SK-N-SH (cell line): ENCODE measurements around the gene PARD3. TPM values are rescaled to one million over a fixed set of nuclear protein-coding genes. Genes with fewer than 3 reads are reported as not detected.

Experiments
- CTCF ChIA-PET: fragments of 300-600, 350-600 bp; formaldehyde crosslinking; extraction: SDS; loops from one replicate; lab custom pipeline; 2021; lab: Yijun Ruan, JAX
- POLR2A ChIA-PET: fragments of 350-600 bp; sonication (Branson Sonifier 250); formaldehyde crosslinking; extraction: SDS; loops from one replicate; lab custom pipeline; 2020; ENCODE audit warnings: antibody characterized with exemption, inconsistent platforms; lab: Yijun Ruan, JAX
- DNase-seq: peaks from one replicate; pipeline ENCODE4 v3.0.0; 2012
- H2AFZ ChIP-seq: fragments of 200-600 bp; sonication (generic); 2 replicates; pipeline ENCODE4 v1.8.1; 2016; ENCODE audit warnings: antibody characterized with exemption, mild to moderate bottlenecking, low read depth
- H3F3A ChIP-seq: fragments of 200-600 bp; sonication (generic); replicated peaks from 2 replicates; pipeline ENCODE3; 2016; ENCODE audit warnings: antibody characterized with exemption, mild to moderate bottlenecking; ENCODE audit not compliant: insufficient read depth
- H3K27ac ChIP-seq, 2 experiments: fragments of 200-500 bp in 1 of 2; fragments of 200-600 bp in 1 of 2; sonication (Bioruptor generic) in 1 of 2; sonication (generic), shearing (Covaris generic) in 1 of 2; 2 replicates each; pipeline versions ENCODE4 v1.5.1 to v1.6.1; 2014 to 2016; ENCODE audit warnings: low read depth in 2 of 2, inconsistent platforms in 1 of 2, low read length in 1 of 2, mild to moderate bottlenecking in 1 of 2, mixed read lengths in 1 of 2
- H3K27me3 ChIP-seq: fragments of 200-600 bp; sonication (generic), shearing (Covaris generic); 2 replicates; pipeline ENCODE4 v1.6.1; 2016; ENCODE audit warnings: mixed run types; ENCODE audit not compliant: insufficient read depth
- H3K36me3 ChIP-seq, 2 experiments: fragments of 200-500 bp in 1 of 2; fragments of 200-600 bp in 1 of 2; sonication (Bioruptor generic) in 1 of 2; sonication (generic) in 1 of 2; replicated peaks in 1 of 2; 2 replicates each; pipeline versions ENCODE3 to v1.5.1; 2014 to 2016; ENCODE audit warnings: low read length in 1 of 2, mild to moderate bottlenecking in 1 of 2; ENCODE audit not compliant: insufficient read depth in 2 of 2, control insufficient read depth in 1 of 2
- H3K4me1 ChIP-seq, 2 experiments: fragments of 200-500 bp in 1 of 2; fragments of 200-600 bp in 1 of 2; sonication (Bioruptor generic) in 1 of 2; sonication (generic), shearing (Covaris generic) in 1 of 2; 2 replicates each; pipeline versions ENCODE4 v1.5.1 to v1.6.1; 2014 to 2016; ENCODE audit warnings: low read depth in 1 of 2, low read length in 1 of 2, mixed run types in 1 of 2; ENCODE audit not compliant: insufficient read depth in 2 of 2, control insufficient read depth in 1 of 2
- H3K4me2 ChIP-seq: fragments of 200-600 bp; sonication (generic), shearing (Covaris generic); 2 replicates; pipeline ENCODE4 v1.6.1; 2017; ENCODE audit warnings: mixed run types
- H3K4me3 ChIP-seq, 2 experiments: fragments of 200-500 bp in 1 of 2; fragments of 200-600 bp in 1 of 2; sonication (Bioruptor generic) in 1 of 2; sonication (generic), shearing (Covaris generic) in 1 of 2; 2 replicates each; pipeline versions ENCODE4 v1.5.1 to v1.8.1; 2014 to 2016; ENCODE audit warnings: low read depth in 2 of 2, inconsistent platforms in 1 of 2, low read length in 1 of 2, mild to moderate bottlenecking in 1 of 2, mixed read lengths in 1 of 2, moderate library complexity in 1 of 2
- H3K79me2 ChIP-seq: fragments of 200-600 bp; sonication (generic); 2 replicates; pipeline ENCODE4 v1.8.1; 2017; ENCODE audit warnings: mild to moderate bottlenecking; ENCODE audit not compliant: insufficient read depth
- H3K9ac ChIP-seq: fragments of 200-600 bp; sonication (generic); 2 replicates; pipeline ENCODE4 v1.6.1; 2017; ENCODE audit warnings: mixed run types
- H3K9me2 ChIP-seq: fragments of 200-600 bp; sonication (generic); 2 replicates; pipeline ENCODE4 v1.6.1; 2017; ENCODE audit warnings: mixed run types
- H3K9me3 ChIP-seq: fragments of 200-600 bp; sonication (generic); 2 replicates; pipeline ENCODE4 v1.6.1; 2017; ENCODE audit warnings: mixed run types, mild to moderate bottlenecking, moderate library complexity
- H4K20me1 ChIP-seq: fragments of 200-600 bp; sonication (generic); 2 replicates; pipeline ENCODE4 v1.6.1; 2017; ENCODE audit warnings: mild to moderate bottlenecking, mixed run types; ENCODE audit not compliant: insufficient read depth
- CHD2 ChIP-seq: fragments of 150-350 bp; IDR thresholded peaks from 2 replicates; pipeline ENCODE4 v1.6.1; 2018; ENCODE audit warnings: low read length; ENCODE audit not compliant: partially characterized antibody
- EP300 ChIP-seq, 2 experiments: IDR thresholded peaks; 2 replicates each; pipeline versions ENCODE4 v1.4.0 to v1.6.1; 2012; ENCODE audit warnings: borderline replicate concordance in 1 of 2, low read depth in 1 of 2, low read length in 1 of 2
- EZH2phosphoT487 ChIP-seq: fragments of 200-600 bp; sonication (generic); IDR thresholded peaks from 2 replicates; pipeline ENCODE4 v1.6.1; 2017; ENCODE audit warnings: low read depth, mixed run types, mild to moderate bottlenecking, antibody characterized with exemption, moderate library complexity, borderline replicate concordance
- FOSL2 ChIP-seq: IDR thresholded peaks from 2 replicates; pipeline ENCODE4 v1.4.0; 2012; ENCODE audit warnings: low read depth, mild to moderate bottlenecking, moderate library complexity, borderline replicate concordance
- FOXJ3 ChIP-seq: sonication (generic); formaldehyde crosslinking; IDR thresholded peaks from 2 replicates; pipeline ENCODE4 v1.5.1; 2020; ENCODE audit warnings: mild to moderate bottlenecking, missing genetic modification reagents
- GABPA ChIP-seq: IDR thresholded peaks from 2 replicates; pipeline ENCODE4 v1.4.0; 2012; ENCODE audit warnings: low read depth, mild to moderate bottlenecking
- MEF2A ChIP-seq: IDR thresholded peaks from 2 replicates; pipeline ENCODE4 v1.4.0; 2012; ENCODE audit warnings: low read depth, borderline replicate concordance
- MXI1 ChIP-seq: IDR thresholded peaks from 2 replicates; pipeline ENCODE4 v1.6.1; 2012; ENCODE audit warnings: mild to moderate bottlenecking, low read depth, low read length, improper control_type of control experiment
- NRF1 ChIP-seq: IDR thresholded peaks from 2 replicates; pipeline ENCODE4 v1.6.1; 2012; ENCODE audit warnings: low read depth, mild to moderate bottlenecking, low read length
- RAD21 ChIP-seq: IDR thresholded peaks from 2 replicates; pipeline ENCODE4 v1.6.1; 2012; ENCODE audit warnings: mild to moderate bottlenecking, low read length
- RFX5 ChIP-seq: IDR thresholded peaks from 2 replicates; pipeline ENCODE4 v1.6.1; 2012; ENCODE audit warnings: mild to moderate bottlenecking, improper control_type of control experiment, low read length
- SMC3 ChIP-seq: IDR thresholded peaks from 2 replicates; pipeline ENCODE4 v1.6.1; 2012; ENCODE audit warnings: low read depth, low read length, improper control_type of control experiment
- TAF1 ChIP-seq: IDR thresholded peaks from 2 replicates; pipeline ENCODE4 v1.6.1; 2012; ENCODE audit warnings: low read depth, mild to moderate bottlenecking, low read length, moderate library complexity, borderline replicate concordance
- TCF12 ChIP-seq: IDR thresholded peaks from 2 replicates; pipeline ENCODE4 v1.4.0; 2012
- WGBS: methylation state at CpG from one replicate; pipeline ENCODE4 v1.1.6; 2017; ENCODE audit warnings: low lambda C conversion rate; 5-methylcytosine and 5-hydroxymethylcytosine counted together
- polyA plus RNA-seq, 3 experiments: library from polyadenylated mRNA; depleted of rRNA; stranded (reverse); fragments of >200 nt; gene quantifications; 2 replicates each; pipeline ENCODE4 v1.2.3, GENCODE V29; 2012
- TF ChIP-seq, protein P1 (sequence below): IDR thresholded peaks from 2 replicates; pipeline ENCODE4 v1.4.0; 2012; ENCODE audit warnings: low read depth, borderline replicate concordance
- TF ChIP-seq, protein P2 (sequence below): IDR thresholded peaks from 2 replicates; pipeline ENCODE4 v1.4.0; 2012; ENCODE audit warnings: low read depth, borderline replicate concordance
- TF ChIP-seq, protein P3 (sequence below): IDR thresholded peaks from 2 replicates; pipeline ENCODE4; 2012
- TF ChIP-seq, protein P4 (sequence below): IDR thresholded peaks from 2 replicates; pipeline ENCODE4 v1.6.1; 2012; ENCODE audit warnings: mild to moderate bottlenecking, low read depth, low read length, moderate library complexity

Gene PARD3
- polyA plus RNA-seq, 1 of the 3 experiments (the other 2 are of a cell fraction) = 29.4 TPM

DNA sequence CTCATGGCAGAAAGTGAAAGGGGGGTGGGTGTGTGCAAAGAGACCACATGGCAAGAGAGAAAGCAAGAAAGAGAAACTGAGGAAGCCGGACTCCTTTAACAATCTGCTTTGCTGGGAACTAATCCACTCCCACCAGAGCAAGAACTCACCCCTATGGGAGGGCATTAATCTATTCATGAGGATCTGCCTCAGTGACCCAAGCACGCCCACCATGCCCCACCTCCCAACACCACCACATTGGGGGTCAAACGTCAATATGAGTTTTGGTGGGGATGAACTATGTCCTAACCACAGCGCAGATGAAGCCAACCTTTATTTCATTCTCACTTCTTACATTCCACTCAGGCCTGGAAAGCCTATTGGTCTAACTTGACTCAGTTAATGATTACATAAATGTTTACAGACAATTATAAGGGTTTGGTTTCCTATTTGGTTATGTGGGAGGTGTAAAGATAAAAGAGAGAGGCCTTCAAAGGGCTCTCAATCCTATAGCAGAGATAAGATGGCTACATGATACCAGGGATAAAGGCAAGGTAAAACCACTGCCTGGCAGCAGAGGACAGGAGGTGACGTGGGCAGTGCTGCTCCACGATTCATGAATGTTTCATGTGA lies 601.8 kb downstream of the PARD3 start (continued):
- no peak for TF ChIP-seq TAF1
- TF ChIP-seq, all 33 proteins: peak for 0

DNA sequence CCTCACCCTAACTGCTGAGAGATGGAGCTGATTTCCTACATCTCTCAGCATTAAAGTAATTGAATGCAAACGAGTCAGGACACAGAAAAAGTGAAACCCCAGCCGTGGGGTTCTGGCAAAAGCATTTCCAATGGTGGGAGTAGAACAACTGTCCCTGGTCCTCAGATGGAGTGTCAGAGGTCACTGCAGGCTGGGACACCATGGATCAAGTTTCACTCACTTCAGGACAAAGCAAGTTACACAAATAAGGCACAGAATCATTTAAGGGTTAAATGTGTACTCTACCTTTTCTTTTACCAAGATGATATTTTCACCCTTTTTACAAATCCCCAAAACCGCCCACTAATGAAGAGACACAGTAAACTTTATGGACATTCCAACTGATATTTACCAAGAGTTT lies 607.8 kb downstream of the PARD3 start:
- H3K9me3 ChIP-seq = no peaks in the 10 kb centered on the region
- H3K4me2 ChIP-seq = no peak overlapping the region
- H3F3A ChIP-seq = no peaks in the 10 kb centered on the region
- ChIA-PET CTCF (interaction anchor here (1.1 kb wide), 1 partner anchor 18 kb away, joined by 3 read pairs; no protein-coding TSS in a partner anchor), POLR2A (no interaction called here)
- H3K27ac ChIP-seq = no peak overlapping the region
- DNase-seq = no peak
- no peak overlapping the region for H3K4me3 ChIP-seq
- H3K9ac ChIP-seq = no peak overlapping the region
- 91% methylated on average over 3 of the region's 3 CpGs for WGBS
- no peaks in the 10 kb centered on the region for H3K4me1 ChIP-seq
- no peaks in the 10 kb centered on the region for H4K20me1 ChIP-seq
- no peaks in the 10 kb centered on the region for H3K79me2 ChIP-seq
- no peaks in the 10 kb centered on the region for H3K9me2 ChIP-seq
- H3K27me3 ChIP-seq = no peaks in the 10 kb centered on the region
- H2AFZ ChIP-seq = no peak overlapping the region
- TF ChIP-seq TCF12 = no peak
- H3K36me3 ChIP-seq = no peaks in the 10 kb centered on the region

DNA sequence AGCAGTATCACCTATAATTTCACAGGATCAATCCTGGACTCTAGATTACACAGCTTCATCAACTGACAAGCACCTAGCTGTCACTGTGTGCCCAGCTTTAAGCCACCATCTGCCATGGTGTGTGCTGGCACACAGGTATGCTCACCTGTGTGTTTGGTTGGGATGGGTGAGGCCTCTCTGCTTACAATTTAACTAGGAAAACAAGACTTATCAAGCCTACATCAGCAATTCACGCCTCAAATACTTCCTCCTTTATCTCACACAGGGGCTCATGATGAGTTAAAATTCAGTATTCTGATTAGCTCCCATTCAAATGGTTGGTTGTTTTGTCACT lies 608.2 kb downstream of the PARD3 start:
- ChIA-PET CTCF (interaction anchor here (1.1 kb wide), 2 partner anchors 10 to 18 kb away, joined by 3 read pairs; no protein-coding TSS in a partner anchor), POLR2A (no interaction called here)
- Histone ChIP-seq H3K79me2 (no peaks in the 10 kb centered on the region), H3K4me3 (no peak overlapping the region), H3K9me3 (no peaks in the 10 kb centered on the region), H3F3A (no peaks in the 10 kb centered on the region), H3K27ac (no peak overlapping the region), H3K36me3 (no peaks in the 10 kb centered on the region), H3K4me2 (no peak overlapping the region), H2AFZ (no peak overlapping the region), H3K4me1 (no peaks in the 10 kb centered on the region), H3K27me3 (no peaks in the 10 kb centered on the region), H3K9me2 (no peaks in the 10 kb centered on the region), H3K9ac (no peak overlapping the region), H4K20me1 (no peaks in the 10 kb centered on the region)
- 100% methylated on average over 1 of the region's 1 CpG for WGBS
- TF ChIP-seq SMC3 = no peak
- TF ChIP-seq, protein P1, sequence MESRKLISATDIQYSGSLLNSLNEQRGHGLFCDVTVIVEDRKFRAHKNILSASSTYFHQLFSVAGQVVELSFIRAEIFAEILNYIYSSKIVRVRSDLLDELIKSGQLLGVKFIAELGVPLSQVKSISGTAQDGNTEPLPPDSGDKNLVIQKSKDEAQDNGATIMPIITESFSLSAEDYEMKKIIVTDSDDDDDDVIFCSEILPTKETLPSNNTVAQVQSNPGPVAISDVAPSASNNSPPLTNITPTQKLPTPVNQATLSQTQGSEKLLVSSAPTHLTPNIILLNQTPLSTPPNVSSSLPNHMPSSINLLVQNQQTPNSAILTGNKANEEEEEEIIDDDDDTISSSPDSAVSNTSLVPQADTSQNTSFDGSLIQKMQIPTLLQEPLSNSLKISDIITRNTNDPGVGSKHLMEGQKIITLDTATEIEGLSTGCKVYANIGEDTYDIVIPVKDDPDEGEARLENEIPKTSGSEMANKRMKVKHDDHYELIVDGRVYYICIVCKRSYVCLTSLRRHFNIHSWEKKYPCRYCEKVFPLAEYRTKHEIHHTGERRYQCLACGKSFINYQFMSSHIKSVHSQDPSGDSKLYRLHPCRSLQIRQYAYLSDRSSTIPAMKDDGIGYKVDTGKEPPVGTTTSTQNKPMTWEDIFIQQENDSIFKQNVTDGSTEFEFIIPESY = no peak
- TF ChIP-seq RFX5 = no peak
- no peak for TF ChIP-seq RAD21
- TF ChIP-seq FOSL2 = no peak
- no peak for TF ChIP-seq NRF1
- TF ChIP-seq, protein P2, sequence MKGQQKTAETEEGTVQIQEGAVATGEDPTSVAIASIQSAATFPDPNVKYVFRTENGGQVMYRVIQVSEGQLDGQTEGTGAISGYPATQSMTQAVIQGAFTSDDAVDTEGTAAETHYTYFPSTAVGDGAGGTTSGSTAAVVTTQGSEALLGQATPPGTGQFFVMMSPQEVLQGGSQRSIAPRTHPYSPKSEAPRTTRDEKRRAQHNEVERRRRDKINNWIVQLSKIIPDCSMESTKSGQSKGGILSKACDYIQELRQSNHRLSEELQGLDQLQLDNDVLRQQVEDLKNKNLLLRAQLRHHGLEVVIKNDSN = no peak
- TF ChIP-seq MEF2A = no peak
- TF ChIP-seq EZH2phosphoT487 = no peak
- TF ChIP-seq, protein P3, sequence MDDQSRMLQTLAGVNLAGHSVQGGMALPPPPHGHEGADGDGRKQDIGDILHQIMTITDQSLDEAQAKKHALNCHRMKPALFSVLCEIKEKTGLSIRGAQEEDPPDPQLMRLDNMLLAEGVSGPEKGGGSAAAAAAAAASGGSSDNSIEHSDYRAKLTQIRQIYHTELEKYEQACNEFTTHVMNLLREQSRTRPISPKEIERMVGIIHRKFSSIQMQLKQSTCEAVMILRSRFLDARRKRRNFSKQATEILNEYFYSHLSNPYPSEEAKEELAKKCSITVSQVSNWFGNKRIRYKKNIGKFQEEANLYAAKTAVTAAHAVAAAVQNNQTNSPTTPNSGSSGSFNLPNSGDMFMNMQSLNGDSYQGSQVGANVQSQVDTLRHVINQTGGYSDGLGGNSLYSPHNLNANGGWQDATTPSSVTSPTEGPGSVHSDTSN = no peak
- no peak for TF ChIP-seq CHD2
- TF ChIP-seq MXI1 = no peak
- TF ChIP-seq FOXJ3 (CRISPR knock-in tag) = no peak
- TF ChIP-seq, protein P4, sequence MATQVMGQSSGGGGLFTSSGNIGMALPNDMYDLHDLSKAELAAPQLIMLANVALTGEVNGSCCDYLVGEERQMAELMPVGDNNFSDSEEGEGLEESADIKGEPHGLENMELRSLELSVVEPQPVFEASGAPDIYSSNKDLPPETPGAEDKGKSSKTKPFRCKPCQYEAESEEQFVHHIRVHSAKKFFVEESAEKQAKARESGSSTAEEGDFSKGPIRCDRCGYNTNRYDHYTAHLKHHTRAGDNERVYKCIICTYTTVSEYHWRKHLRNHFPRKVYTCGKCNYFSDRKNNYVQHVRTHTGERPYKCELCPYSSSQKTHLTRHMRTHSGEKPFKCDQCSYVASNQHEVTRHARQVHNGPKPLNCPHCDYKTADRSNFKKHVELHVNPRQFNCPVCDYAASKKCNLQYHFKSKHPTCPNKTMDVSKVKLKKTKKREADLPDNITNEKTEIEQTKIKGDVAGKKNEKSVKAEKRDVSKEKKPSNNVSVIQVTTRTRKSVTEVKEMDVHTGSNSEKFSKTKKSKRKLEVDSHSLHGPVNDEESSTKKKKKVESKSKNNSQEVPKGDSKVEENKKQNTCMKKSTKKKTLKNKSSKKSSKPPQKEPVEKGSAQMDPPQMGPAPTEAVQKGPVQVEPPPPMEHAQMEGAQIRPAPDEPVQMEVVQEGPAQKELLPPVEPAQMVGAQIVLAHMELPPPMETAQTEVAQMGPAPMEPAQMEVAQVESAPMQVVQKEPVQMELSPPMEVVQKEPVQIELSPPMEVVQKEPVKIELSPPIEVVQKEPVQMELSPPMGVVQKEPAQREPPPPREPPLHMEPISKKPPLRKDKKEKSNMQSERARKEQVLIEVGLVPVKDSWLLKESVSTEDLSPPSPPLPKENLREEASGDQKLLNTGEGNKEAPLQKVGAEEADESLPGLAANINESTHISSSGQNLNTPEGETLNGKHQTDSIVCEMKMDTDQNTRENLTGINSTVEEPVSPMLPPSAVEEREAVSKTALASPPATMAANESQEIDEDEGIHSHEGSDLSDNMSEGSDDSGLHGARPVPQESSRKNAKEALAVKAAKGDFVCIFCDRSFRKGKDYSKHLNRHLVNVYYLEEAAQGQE = no peak
- TF ChIP-seq TCF12 = no peak
- TF ChIP-seq EP300 (IDR thresholded peaks at IDR 0.05; ENCODE audit: borderline replicate concordance in 1 of 2, low read depth in 1 of 2, low read length in 1 of 2) = no peak
- no peak for TF ChIP-seq GABPA
- DNase-seq = no peak
